K562 (cell line): Measurements from ENCODE around the gene TNIP1. TPM values are rescaled to one million over a fixed set of nuclear protein-coding genes. Genes with fewer than 3 reads are reported as not detected.

Experiments
- ATAC-seq: fragments of 200-7000 bp; cut with Tn5 transposase; 3 replicates; pipeline ENCODE4 v1.9.1; 2020; ENCODE audit warnings: moderate library complexity
- BruUV-seq: library from RNA; stranded (reverse); fragments of 400-500 nt; replicated peaks from 2 replicates; lab custom pipeline; 2021; lab: Mats Ljungman, UMichigan
- CTCF ChIA-PET: fragments of 300-600 bp; formaldehyde crosslinking; extraction: SDS; loops from one replicate; lab custom pipeline; 2021; ENCODE audit warnings: low intra/inter-chr PET ratio; lab: Yijun Ruan, JAX
- POLR2A ChIA-PET: fragments of 300-600, 350-650 bp; sonication (Branson Sonifier 250); formaldehyde crosslinking; extraction: SDS; loops from one replicate; lab custom pipeline; 2021; ENCODE audit warnings: antibody characterized with exemption, inconsistent platforms; lab: Yijun Ruan, JAX
- DNase-seq, 4 experiments: peaks; one replicate each; pipeline versions ENCODE4 v3.0.0 to v3.0.0-alpha.2; 2011 to 2018; ENCODE audit warnings: low spot score in 3 of 4, mixed read lengths in 3 of 4; ENCODE audit errors: extremely low read depth in 1 of 4
- FAIRE-seq: peaks from 2 replicates; lab custom pipeline; 2011; peaks lifted over from hg19 to GRCh38; lab: Jason Lieb, UNC
- H2AFZ ChIP-seq: 2 replicates; pipeline ENCODE4 v1.6.0; 2011; ENCODE audit warnings: low read depth, low read length, control low read depth, inconsistent platforms
- H3K27ac ChIP-seq: fragments of 200-600 bp; 3 replicates; pipeline ENCODE4 v1.8.0; 2011; ENCODE audit warnings: low read depth, mild to moderate bottlenecking, control low read depth, inconsistent platforms, low read length, moderate library complexity, mixed read lengths; ENCODE audit errors: extremely low read depth
- H3K27me3 ChIP-seq, 2 experiments: fragments of 300-600 bp in 1 of 2; 2 replicates in 1 of 2; 3 replicates in 1 of 2; pipeline versions ENCODE4 v1.6.0 to v1.8.0; 2011; ENCODE audit warnings: inconsistent platforms in 2 of 2, low read length in 2 of 2, mild to moderate bottlenecking in 1 of 2, mixed read lengths in 1 of 2, moderate library complexity in 1 of 2; ENCODE audit not compliant: control insufficient read depth in 2 of 2, insufficient read depth in 2 of 2
- H3K36me3 ChIP-seq: fragments of 300-600 bp; 3 replicates; pipeline ENCODE4 v1.8.0; 2011; ENCODE audit warnings: mild to moderate bottlenecking, low read length, inconsistent platforms; ENCODE audit not compliant: control insufficient read depth, insufficient read depth
- H3K4me1 ChIP-seq, 2 experiments: fragments of 200-600 bp in 1 of 2; replicated peaks in 1 of 2; 2 replicates in 1 of 2; 3 replicates in 1 of 2; pipeline versions ENCODE4 v1.5.1 to v1.8.0; 2011; ENCODE audit warnings: inconsistent platforms in 2 of 2, low read length in 2 of 2, mild to moderate bottlenecking in 1 of 2, mixed read lengths in 1 of 2, moderate library complexity in 1 of 2; ENCODE audit not compliant: control insufficient read depth in 2 of 2, insufficient read depth in 2 of 2
- H3K4me2 ChIP-seq: 2 replicates; pipeline ENCODE4 v1.6.1; 2011; ENCODE audit warnings: low read length, control low read depth, inconsistent platforms, mixed read lengths; ENCODE audit not compliant: insufficient read depth
- H3K4me3 ChIP-seq: fragments of 200-600 bp; sonication (generic), shearing (Covaris generic); 2 replicates; pipeline ENCODE4 v1.5.1; 2016; ENCODE audit warnings: control low read depth, inconsistent platforms
- H3K79me2 ChIP-seq: fragments of 200-600 bp; 3 replicates; pipeline ENCODE4 v1.8.0; 2011; ENCODE audit warnings: low read length, inconsistent platforms; ENCODE audit not compliant: control insufficient read depth, insufficient read depth
- H3K9ac ChIP-seq, 2 experiments: 2 replicates each; pipeline versions ENCODE4 v1.6.0 to v1.6.1; 2011; ENCODE audit warnings: low read depth in 2 of 2, low read length in 2 of 2, control low read depth in 1 of 2, inconsistent platforms in 1 of 2, mild to moderate bottlenecking in 1 of 2, mixed read lengths in 1 of 2; ENCODE audit not compliant: insufficient read depth in 1 of 2
- H3K9me1 ChIP-seq: one replicate; pipeline ENCODE4 v1.6.0; 2011; ENCODE audit warnings: inconsistent platforms, mild to moderate bottlenecking, low read length, moderate library complexity; ENCODE audit not compliant: control insufficient read depth, insufficient read depth
- H3K9me3 ChIP-seq: replicated peaks from 2 replicates; pipeline ENCODE4 v1.5.1; 2011; ENCODE audit warnings: low read depth, low read length, inconsistent platforms; ENCODE audit not compliant: control insufficient read depth, insufficient read depth
- H4K20me1 ChIP-seq: replicated peaks from 2 replicates; pipeline ENCODE4 v1.6.1; 2011; ENCODE audit warnings: low read length, inconsistent platforms, mixed read lengths; ENCODE audit not compliant: control insufficient read depth, insufficient read depth
- ARHGAP35 ChIP-seq: fragments of 450-650 bp; IDR thresholded peaks from 2 replicates; pipeline ENCODE4 v1.6.1; 2018; ENCODE audit not compliant: partially characterized antibody
- CXXC5 ChIP-seq: fragments of 250-450 bp; sonication (Bioruptor Pico); IDR thresholded peaks from 2 replicates; pipeline ENCODE4 v1.8.0; 2022; ENCODE audit warnings: inconsistent platforms, mild to moderate bottlenecking, moderate library complexity
- FOXJ3 ChIP-seq: sonication (generic); formaldehyde crosslinking; IDR thresholded peaks from 2 replicates; pipeline ENCODE4 v1.4.0; 2020; ENCODE audit warnings: mild to moderate bottlenecking, missing genetic modification reagents
- POLR2B ChIP-seq: fragments of 450-650 bp; IDR thresholded peaks from 2 replicates; pipeline ENCODE4 v1.6.1; 2018; ENCODE audit warnings: low read depth; ENCODE audit not compliant: partially characterized antibody
- RAD51 ChIP-seq: fragments of 450-650 bp; IDR thresholded peaks from 2 replicates; pipeline ENCODE4 v1.7.1; 2016; ENCODE audit warnings: low read depth, mild to moderate bottlenecking, borderline replicate concordance
- RFX5 ChIP-seq: IDR thresholded peaks from 2 replicates; pipeline ENCODE4 v1.6.1; 2011; ENCODE audit warnings: low read depth, mild to moderate bottlenecking, improper control_type of control experiment, low read length
- SMARCA4 ChIP-seq: fragments of 450-650 bp; IDR thresholded peaks from 2 replicates; pipeline ENCODE4 v1.6.1; 2016
- TBP ChIP-seq: optimal IDR thresholded peaks from 2 replicates; pipeline ENCODE3; 2011; ENCODE audit warnings: low read depth, low read length, improper control_type of control experiment
- ZNF174 ChIP-seq: fragments of 250-450 bp; sonication (Bioruptor Pico); IDR thresholded peaks from 2 replicates; pipeline ENCODE4 v1.4.0; 2020; ENCODE audit warnings: mild to moderate bottlenecking
- ZNF780A ChIP-seq: fragments of 250-450 bp; sonication (Bioruptor Pico); IDR thresholded peaks from 2 replicates; pipeline ENCODE4 v1.5.0; 2021; ENCODE audit warnings: mild to moderate bottlenecking
- WGBS: fragments of 100-300 bp; shearing (Covaris generic); methylation state at CpG from one replicate; pipeline ENCODE4 v1.1.6; 2016; ENCODE audit warnings: low coverage, mixed read lengths; ENCODE audit not compliant: insufficient coverage; ENCODE audit errors: missing lambda C conversion rate; 5-methylcytosine and 5-hydroxymethylcytosine counted together
- in situ Hi-C: fragments of 300-500 bp; cut with MboI; formaldehyde crosslinking; loops from 4 replicates; pipeline ENCODE4 v1.15.0; 2018; ENCODE audit warnings: inconsistent platforms, mixed read lengths
- intact Hi-C: fragments of 100-400 bp; cut with micrococcal nuclease; formaldehyde crosslinking; loops from 2 replicates; pipeline ENCODE4 v1.14.2; 2022
- polyA plus RNA-seq, 8 experiments: library from polyadenylated mRNA; depleted of rRNA in 4 of 8; stranded (reverse) in 5 of 8; unstranded in 3 of 8; fragments of >200 nt; fragmentation: Nextera tagmentation in 2 of 8; fragmentation: Illumina TruSeq in 1 of 8; extraction: Ambion mirVana in 2 of 8; extraction: Trizol in 1 of 8; gene quantifications; 2 replicates each; pipeline versions ENCODE4 v1.2.1 to v1.2.3, GENCODE V29; 2011 to 2014; ENCODE audit warnings: inconsistent platforms in 1 of 8, missing spikeins in 1 of 8
- total RNA-seq, 7 experiments: library from RNA; depleted of rRNA in 6 of 7; stranded (reverse); fragments of >200 nt in 6 of 7; fragmentation: Illumina TruSeq in 2 of 7; extraction: Trizol in 2 of 7; gene quantifications; 2 replicates each; pipeline versions ENCODE4 v1.2.1 to v1.2.3, GENCODE V29; 2011 to 2021; ENCODE audit warnings: low replicate concordance in 1 of 7
- TF ChIP-seq, protein P1 (sequence below): fragments of 450-650 bp; IDR thresholded peaks from 2 replicates; pipeline ENCODE4 v1.6.1; 2016
- TF ChIP-seq, protein P2 (sequence below): fragments of 250-450 bp; sonication (Bioruptor Pico); IDR thresholded peaks from 2 replicates; pipeline ENCODE4 v1.8.0; 2021; ENCODE audit warnings: moderate library complexity, mild to moderate bottlenecking, inconsistent platforms
- TF ChIP-seq, protein P3 (sequence below), 2 experiments: IDR thresholded peaks in 1 of 2; conservative IDR thresholded peaks in 1 of 2; 2 replicates each; pipeline ENCODE4 v1.6.1; 2016; ENCODE audit warnings: low read depth in 2 of 2, mild to moderate bottlenecking in 1 of 2, missing compliant biosample characterization in 1 of 2, missing genetic modification characterization in 1 of 2, moderate library complexity in 1 of 2

The TNIP1 gene
- total and polyA plus RNA-seq, 9 of the 15 experiments (the other 6 are each of a cell fraction or from before 2014, with no cell fraction given) = 0.46 to 41.0 (median 24.6) TPM

DNA sequence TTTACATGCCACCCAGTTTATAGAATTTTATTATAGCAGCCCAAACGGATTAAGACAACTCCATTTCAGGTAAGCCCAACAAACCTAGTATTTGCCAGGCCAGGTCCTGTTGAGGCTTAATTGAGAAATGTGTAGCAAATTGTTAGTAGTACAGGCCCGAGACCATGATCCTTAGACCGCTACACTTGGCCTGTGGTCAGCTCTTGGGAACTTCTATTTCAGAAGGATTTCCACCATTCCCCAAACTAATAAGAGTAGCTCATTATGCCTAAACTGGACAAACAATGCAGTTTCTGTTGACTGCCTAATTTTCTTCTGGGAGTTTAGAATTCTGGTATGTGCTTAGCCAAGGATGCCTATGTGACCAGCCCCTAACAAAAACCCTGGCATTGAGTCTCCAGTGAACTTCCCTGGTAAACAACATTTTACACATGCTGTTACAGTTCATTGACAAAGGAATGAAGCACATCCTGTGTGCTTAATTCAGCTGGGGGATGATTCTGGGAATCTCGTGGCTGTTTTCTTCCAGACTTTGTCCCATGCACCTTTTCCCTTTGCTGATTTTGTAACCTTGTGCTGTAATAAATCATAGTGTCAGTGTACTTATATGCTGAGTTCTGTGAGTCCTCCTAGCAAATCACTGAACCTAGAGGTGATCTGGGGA lies 66.0 kb downstream of the TNIP1 start (continued):
- TF ChIP-seq RAD51 = no peak
- TF ChIP-seq ZNF174 (CRISPR knock-in tag) = no peak
- TF ChIP-seq, protein P1, sequence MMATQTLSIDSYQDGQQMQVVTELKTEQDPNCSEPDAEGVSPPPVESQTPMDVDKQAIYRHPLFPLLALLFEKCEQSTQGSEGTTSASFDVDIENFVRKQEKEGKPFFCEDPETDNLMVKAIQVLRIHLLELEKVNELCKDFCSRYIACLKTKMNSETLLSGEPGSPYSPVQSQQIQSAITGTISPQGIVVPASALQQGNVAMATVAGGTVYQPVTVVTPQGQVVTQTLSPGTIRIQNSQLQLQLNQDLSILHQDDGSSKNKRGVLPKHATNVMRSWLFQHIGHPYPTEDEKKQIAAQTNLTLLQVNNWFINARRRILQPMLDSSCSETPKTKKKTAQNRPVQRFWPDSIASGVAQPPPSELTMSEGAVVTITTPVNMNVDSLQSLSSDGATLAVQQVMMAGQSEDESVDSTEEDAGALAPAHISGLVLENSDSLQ = peak; percentile 89

DNA sequence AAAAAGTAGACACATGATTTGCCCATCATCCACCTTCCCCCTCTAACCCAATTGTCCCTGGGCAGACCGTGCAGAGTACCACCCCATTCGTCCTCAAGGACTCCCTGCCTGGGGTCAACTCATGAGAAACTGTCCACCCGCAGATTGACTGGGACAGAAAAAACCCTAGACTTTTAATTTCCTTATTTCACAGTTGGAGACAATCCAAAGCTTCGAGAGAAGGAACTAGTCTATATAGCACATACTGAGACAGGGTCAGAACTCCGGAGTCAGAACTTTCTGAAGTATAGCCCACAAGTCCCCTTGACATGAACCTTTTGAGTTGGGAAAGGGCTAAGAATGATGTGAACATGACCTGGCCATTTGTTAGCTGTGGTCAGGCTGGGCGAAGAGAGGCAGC lies 68.0 kb downstream of the TNIP1 start:
- Histone ChIP-seq H4K20me1 (no peaks in the 10 kb centered on the region), H3K4me3 (no peak overlapping the region), H2AFZ (no peak overlapping the region), H3K4me2 (no peak overlapping the region), H3K9me3 (no peaks in the 10 kb centered on the region), H3K27me3 (no peaks in the 10 kb centered on the region), H3K36me3 (no peaks in the 10 kb centered on the region), H3K9ac (no peak overlapping the region), H3K9me1 (no peaks in the 10 kb centered on the region)
- ATAC-seq = no peak
- in situ Hi-C loops (no loop called here), intact Hi-C loops (no loop called here)
- WGBS = 76% methylated on average over 6 of the region's 6 CpGs
- CTCF ChIA-PET = no interaction called here
- TF ChIP-seq SMARCA4 (no peak), ZNF780A (CRISPR knock-in tag) (no peak), ARHGAP35 (no peak), CXXC5 (CRISPR knock-in tag) (no peak), FOXJ3 (CRISPR knock-in tag) (no peak), POLR2B (no peak), RFX5 (no peak), TBP (no peak)
- TF ChIP-seq, protein P2, sequence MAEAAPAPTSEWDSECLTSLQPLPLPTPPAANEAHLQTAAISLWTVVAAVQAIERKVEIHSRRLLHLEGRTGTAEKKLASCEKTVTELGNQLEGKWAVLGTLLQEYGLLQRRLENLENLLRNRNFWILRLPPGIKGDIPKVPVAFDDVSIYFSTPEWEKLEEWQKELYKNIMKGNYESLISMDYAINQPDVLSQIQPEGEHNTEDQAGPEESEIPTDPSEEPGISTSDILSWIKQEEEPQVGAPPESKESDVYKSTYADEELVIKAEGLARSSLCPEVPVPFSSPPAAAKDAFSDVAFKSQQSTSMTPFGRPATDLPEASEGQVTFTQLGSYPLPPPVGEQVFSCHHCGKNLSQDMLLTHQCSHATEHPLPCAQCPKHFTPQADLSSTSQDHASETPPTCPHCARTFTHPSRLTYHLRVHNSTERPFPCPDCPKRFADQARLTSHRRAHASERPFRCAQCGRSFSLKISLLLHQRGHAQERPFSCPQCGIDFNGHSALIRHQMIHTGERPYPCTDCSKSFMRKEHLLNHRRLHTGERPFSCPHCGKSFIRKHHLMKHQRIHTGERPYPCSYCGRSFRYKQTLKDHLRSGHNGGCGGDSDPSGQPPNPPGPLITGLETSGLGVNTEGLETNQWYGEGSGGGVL (CRISPR knock-in tag) = no peak
- TF ChIP-seq, protein P3, sequence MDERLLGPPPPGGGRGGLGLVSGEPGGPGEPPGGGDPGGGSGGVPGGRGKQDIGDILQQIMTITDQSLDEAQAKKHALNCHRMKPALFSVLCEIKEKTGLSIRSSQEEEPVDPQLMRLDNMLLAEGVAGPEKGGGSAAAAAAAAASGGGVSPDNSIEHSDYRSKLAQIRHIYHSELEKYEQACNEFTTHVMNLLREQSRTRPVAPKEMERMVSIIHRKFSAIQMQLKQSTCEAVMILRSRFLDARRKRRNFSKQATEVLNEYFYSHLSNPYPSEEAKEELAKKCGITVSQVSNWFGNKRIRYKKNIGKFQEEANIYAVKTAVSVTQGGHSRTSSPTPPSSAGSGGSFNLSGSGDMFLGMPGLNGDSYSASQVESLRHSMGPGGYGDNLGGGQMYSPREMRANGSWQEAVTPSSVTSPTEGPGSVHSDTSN (CRISPR knock-in tag; IDR thresholded peaks at IDR 0.05; ENCODE audit: low read depth) = no peak
- TF ChIP-seq, protein P3 (tag; conservative IDR thresholded peaks at IDR 0.05; ENCODE audit: low read depth) = no peak
- TF ChIP-seq, all 486 proteins: peak for 0
- POLR2A ChIA-PET = interaction anchor here (0.6 to 1.0 kb wide), 2 partner anchors 11 to 192 kb away, joined by 3 read pairs; no protein-coding TSS in a partner anchor
- DNase-seq (no peak), FAIRE-seq (no peak)
- Histone ChIP-seq H3K27ac (no peak overlapping the region), H3K79me2 (no peaks in the 10 kb centered on the region), H3K4me1 (peaks cover 7 to 48% of the 10 kb centered on the region in 2 experiments; a peak in 4 of 5 replicates)
- no TSS peak for BruUV-seq
